Lung (tissue), 16 donors: Measurements from ENCODE around the gene PXN. TPM values are rescaled to one million over a fixed set of nuclear protein-coding genes. Genes with fewer than 3 reads are reported as not detected.

Source experiments
- ATAC-seq: fragments of 200-7000 bp; cut with Tn5 transposase; one replicate; pipeline ENCODE4 v1.9.1; 2020; ENCODE audit warnings: moderate number of reproducible peaks; ENCODE audit not compliant: insufficient read depth, low FRiP score
- DNase-seq, 3 donors: peaks; one replicate each; pipeline ENCODE4 v3.0.0-alpha.2; 2013 to 2017
- H3K27ac ChIP-seq, 2 donors: one replicate each; pipeline ENCODE4 v1.5.1; 2013; ENCODE audit warnings: mild to moderate bottlenecking in 2 of 2, moderate library complexity in 2 of 2, control low read depth in 1 of 2, inconsistent platforms in 1 of 2, low read depth in 1 of 2, low read length in 1 of 2
- H3K27me3 ChIP-seq, 3 donors: one replicate each; pipeline ENCODE4 v1.5.1; 2013; ENCODE audit warnings: low read length in 2 of 3; ENCODE audit not compliant: control insufficient read depth in 3 of 3, insufficient read depth in 3 of 3
- H3K36me3 ChIP-seq, 4 donors: one replicate each; pipeline ENCODE4 v1.5.1; 2013; ENCODE audit warnings: low read length in 4 of 4, mild to moderate bottlenecking in 1 of 4, moderate library complexity in 1 of 4; ENCODE audit not compliant: control insufficient read depth in 4 of 4, insufficient read depth in 4 of 4
- H3K4me1 ChIP-seq, 5 donors: one replicate each; pipeline ENCODE4 v1.5.1; 2013; ENCODE audit warnings: low read length in 5 of 5, mild to moderate bottlenecking in 2 of 5, moderate library complexity in 1 of 5; ENCODE audit not compliant: control insufficient read depth in 5 of 5, insufficient read depth in 5 of 5
- H3K4me3 ChIP-seq: one replicate; pipeline ENCODE4 v1.5.1; 2013; ENCODE audit warnings: mild to moderate bottlenecking, control low read depth, moderate library complexity
- H3K9ac ChIP-seq, 2 donors: one replicate each; pipeline ENCODE4 v1.5.1; 2013; ENCODE audit warnings: low read length in 2 of 2, control low read depth in 1 of 2; ENCODE audit not compliant: insufficient read depth in 1 of 2
- H3K9me3 ChIP-seq, 4 donors: one replicate each; pipeline ENCODE4 v1.5.1; 2013; ENCODE audit warnings: low read length in 3 of 4, mild to moderate bottlenecking in 1 of 4, moderate library complexity in 1 of 4; ENCODE audit not compliant: control insufficient read depth in 4 of 4, insufficient read depth in 3 of 4
- WGBS, 2 donors: extraction: QIAGEN DNeasy Blood & Tissue Kit; methylation state at CpG; one replicate each; pipeline ENCODE4 v1.1.7; 2013; 5-methylcytosine and 5-hydroxymethylcytosine counted together
- long read RNA-seq, 5 donors: transcript quantifications; one replicate each; lab custom pipeline, GENCODE V29; 2026
- polyA plus RNA-seq, 2 donors: library from polyadenylated mRNA; stranded (reverse); fragments of 200-250 nt; gene quantifications; one replicate each; pipeline ENCODE4 v1.2.1, GENCODE V29; 2013
- total RNA-seq, 2 donors: library from RNA; depleted of rRNA in 1 of 2; stranded (reverse); fragments of >200 nt in 1 of 2; gene quantifications; one replicate each; pipeline ENCODE4 v1.2.1, GENCODE V29; 2014 to 2021
- TF ChIP-seq, protein P1 (sequence below): IDR thresholded peaks from 2 replicates; pipeline ENCODE4 v1.5.1; 2012; ENCODE audit warnings: mild to moderate bottlenecking; ENCODE audit errors: control extremely low read depth, extremely low read depth
- donor health status: control.
- donor health status: control.
- donor health status: Bipolar disorder and iron deficiency.
- donor health status: healthy.
- donor health status: DM: yes; HTN: yes; CAD: no.

PXN gene
- total RNA-seq: 100 to 1,000 TPM in 1 of 2 donors, 10 to 100 TPM in 1; 81.1 to 117 TPM
- 10 to 100 TPM; 81.3 to 100.0 TPM for polyA plus RNA-seq
- long read RNA-seq, donor 1, transcript PXN-204 (11 exons, 3,683 nt): major isoform, 14 of 45 reads
- long read RNA-seq, donor 1, partial matches to known transcripts: 25 of 45 reads
- long read RNA-seq, donor 1, other reads (novel, unspliced or antisense): 0 of 45 reads
- long read RNA-seq, donor 2, partial matches to known transcripts: 0 of 4 reads
- long read RNA-seq, donor 2, other reads (novel, unspliced or antisense): 0 of 4 reads
- long read RNA-seq, donor 3, transcript PXN-204 (11 exons, 3,683 nt): major isoform, 5 of 17 reads
- long read RNA-seq, donor 3, partial matches to known transcripts: 8 of 17 reads
- long read RNA-seq, donor 3, other reads (novel, unspliced or antisense): 0 of 17 reads
- long read RNA-seq, donor 4, partial matches to known transcripts: 0 of 2 reads
- long read RNA-seq, donor 4, other reads (novel, unspliced or antisense): 0 of 2 reads
- long read RNA-seq, donor 5, transcript PXN-204 (11 exons, 3,683 nt): major isoform, 15 of 66 reads
- long read RNA-seq, donor 5, partial matches to known transcripts: 47 of 66 reads
- long read RNA-seq, donor 5, other reads (novel, unspliced or antisense): 0 of 66 reads

DNA sequence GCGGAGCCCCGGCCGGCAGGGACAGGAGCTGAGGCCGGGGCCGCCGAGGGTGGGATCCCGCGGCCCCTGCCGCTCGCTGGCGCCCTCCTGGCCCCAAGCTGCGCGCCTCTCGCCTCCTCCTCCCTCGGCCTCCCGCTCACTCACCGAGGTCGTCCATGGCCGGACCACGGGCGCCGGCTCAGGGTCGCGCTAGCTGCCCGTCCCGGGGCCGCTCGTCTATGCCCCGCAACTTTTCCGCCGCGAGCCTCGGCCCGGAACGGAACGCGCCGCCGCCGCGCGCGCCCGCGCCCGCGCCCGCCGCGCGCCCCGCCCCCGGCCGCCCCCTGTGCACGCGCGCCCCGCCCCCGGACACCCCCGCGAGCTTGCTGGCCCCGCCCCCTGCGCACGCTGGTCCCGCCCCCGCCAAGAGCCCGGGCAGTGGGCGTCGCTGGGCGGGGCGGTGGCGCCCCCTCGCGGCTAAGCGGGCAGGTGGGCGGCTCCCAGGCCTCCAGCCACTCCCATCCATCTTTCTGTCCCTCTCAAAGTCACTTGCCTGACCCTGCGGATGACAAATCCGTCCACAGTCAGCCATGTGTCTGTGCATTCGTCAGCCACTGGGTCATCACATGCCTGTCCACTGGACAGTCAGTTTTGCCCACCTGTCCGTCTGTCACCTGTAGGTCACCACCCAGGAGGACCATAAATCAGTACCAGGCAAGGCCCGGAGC is at the start of gene PXN:
Gene PXN (minus strand): TSS at position 258 of the 707 bp plus-strand sequence. CDS start 101 bp downstream, at position 157.
- WGBS, 2 donors: 1 to 5% methylated on average over 37 to 81 of the region's 81 CpGs
- Histone ChIP-seq H3K27ac (peak within 1 kb of the TSS; percentile 87 to 95), H3K9me3 (no peaks in the 10 kb centered on the region), H3K4me3 (peak within 1 kb of the TSS; percentile 75), H3K27me3 (no peaks in the 10 kb centered on the region), H3K36me3 (no peaks in the 10 kb centered on the region), H3K9ac (peak within 1 kb of the TSS; percentile 36 to 68), H3K4me1 (peaks cover 2 to 27% (median 21%) of the 10 kb centered on the region in 5 donors)
- peak; percentile 84 to 91 (median 90) for DNase-seq
- ATAC-seq: peak; percentile 93
- TF ChIP-seq, protein P1, sequence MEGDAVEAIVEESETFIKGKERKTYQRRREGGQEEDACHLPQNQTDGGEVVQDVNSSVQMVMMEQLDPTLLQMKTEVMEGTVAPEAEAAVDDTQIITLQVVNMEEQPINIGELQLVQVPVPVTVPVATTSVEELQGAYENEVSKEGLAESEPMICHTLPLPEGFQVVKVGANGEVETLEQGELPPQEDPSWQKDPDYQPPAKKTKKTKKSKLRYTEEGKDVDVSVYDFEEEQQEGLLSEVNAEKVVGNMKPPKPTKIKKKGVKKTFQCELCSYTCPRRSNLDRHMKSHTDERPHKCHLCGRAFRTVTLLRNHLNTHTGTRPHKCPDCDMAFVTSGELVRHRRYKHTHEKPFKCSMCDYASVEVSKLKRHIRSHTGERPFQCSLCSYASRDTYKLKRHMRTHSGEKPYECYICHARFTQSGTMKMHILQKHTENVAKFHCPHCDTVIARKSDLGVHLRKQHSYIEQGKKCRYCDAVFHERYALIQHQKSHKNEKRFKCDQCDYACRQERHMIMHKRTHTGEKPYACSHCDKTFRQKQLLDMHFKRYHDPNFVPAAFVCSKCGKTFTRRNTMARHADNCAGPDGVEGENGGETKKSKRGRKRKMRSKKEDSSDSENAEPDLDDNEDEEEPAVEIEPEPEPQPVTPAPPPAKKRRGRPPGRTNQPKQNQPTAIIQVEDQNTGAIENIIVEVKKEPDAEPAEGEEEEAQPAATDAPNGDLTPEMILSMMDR: peak; percentile 78

DNA sequence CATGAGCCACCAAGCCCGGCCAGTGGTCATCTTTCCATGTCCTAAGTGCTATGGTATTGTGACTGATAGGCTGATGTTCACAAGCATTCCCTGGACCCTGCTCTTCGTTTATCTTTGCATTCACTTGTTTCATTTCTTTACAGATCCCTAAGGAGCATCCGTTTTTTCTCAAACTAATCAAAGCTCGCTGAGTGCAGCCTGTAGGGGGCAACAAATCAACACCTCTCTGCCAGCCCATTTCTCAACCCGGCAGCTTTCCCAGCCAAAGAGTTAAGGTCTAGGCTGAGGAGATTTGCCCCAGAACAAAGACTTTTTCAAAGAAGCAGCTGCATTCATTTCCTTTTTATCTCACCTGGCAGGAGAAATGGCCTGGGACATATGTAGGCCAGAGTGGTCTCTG is 48.7 kb upstream of the PXN start:
- Histone ChIP-seq H3K4me3 (no peak overlapping the region), H3K4me1 (peaks cover 0 to 9% (median 5%) of the 10 kb centered on the region in 5 donors), H3K9ac (no peak overlapping the region), H3K9me3 (no peaks in the 10 kb centered on the region), H3K36me3 (no peaks in the 10 kb centered on the region), H3K27me3 (no peaks in the 10 kb centered on the region), H3K27ac (no peak overlapping the region)
- ATAC-seq: no peak
- TF ChIP-seq, protein P1: no peak
- no peak for DNase-seq
- WGBS, 2 donors: 68 to 81% methylated on average over 5 of the region's 5 CpGs

DNA sequence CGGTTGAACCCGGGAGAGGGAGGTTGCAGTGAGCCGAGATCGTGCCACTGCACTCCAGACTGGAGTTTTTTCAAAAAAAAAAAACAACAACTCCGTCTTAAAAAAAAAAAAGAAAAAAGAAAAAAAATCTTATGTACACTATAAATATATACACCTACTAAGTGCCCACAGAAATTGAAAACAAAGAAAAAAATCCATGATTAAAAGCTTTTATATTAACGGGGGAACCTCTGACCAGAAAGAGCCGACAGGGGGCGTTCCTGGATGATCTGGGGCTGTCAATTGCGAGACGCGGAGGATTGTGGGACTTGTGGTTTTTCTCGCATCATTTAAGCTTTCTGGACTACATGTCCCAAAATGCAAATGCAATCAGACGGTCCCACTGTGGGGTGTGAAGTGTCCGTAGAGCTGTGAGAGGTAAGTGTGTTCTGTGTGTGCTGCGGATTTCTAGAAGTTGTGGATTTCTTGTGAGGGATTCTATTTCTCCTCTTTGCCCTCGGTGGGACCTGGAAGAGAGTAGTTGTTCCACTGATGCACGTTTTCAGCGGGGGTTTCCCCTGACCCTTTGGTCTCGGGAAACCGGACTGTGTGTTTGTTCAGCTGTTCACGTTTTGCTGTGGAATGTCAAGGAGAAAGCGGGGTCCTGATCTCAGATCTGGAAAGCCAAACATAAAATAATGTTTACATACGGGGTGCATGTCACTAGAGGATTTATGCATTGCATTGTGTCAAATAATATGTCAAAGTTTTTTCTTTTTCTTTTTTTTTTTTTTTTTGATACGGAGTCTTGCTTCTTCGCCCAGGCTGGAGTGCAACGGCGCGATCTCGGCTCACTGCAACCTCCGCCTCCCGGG is 36.7 kb upstream of the PXN start, which contains the start of gene SIRT4:
Gene SIRT4 (plus strand): TSS at position 360 of the 854 bp plus-strand sequence. CDS start 1,241 bp downstream, outside the sequence.
- TF ChIP-seq, protein P1: peak; percentile 45
- WGBS, 2 donors: 9 to 12% methylated on average over 31 of the region's 31 CpGs
- DNase-seq: peak; percentile 91 to 98 (median 97)
- H3K27me3 ChIP-seq: no peaks in the 10 kb centered on the region
- H3K4me3 ChIP-seq: peak within 1 kb of the TSS; percentile 28
- H3K9ac ChIP-seq: peak within 1 kb of the TSS in 1 of 2 donors; percentile 98
- peaks cover 0 to 1% (median 0%) of the 10 kb centered on the region in 4 donors for H3K36me3 ChIP-seq
- H3K4me1 ChIP-seq: peaks cover 0 to 4% (median 0%) of the 10 kb centered on the region in 5 donors
- no peaks in the 10 kb centered on the region for H3K9me3 ChIP-seq
- peak; percentile 94 for ATAC-seq
- H3K27ac ChIP-seq: peak within 1 kb of the TSS; percentile 48 to 84
